KG1 (cell line): ENCODE measurements around the gene KRT12.
"Not testable (repeated sequence)": the region's sequence is repeated elsewhere in the genome, so short reads cannot be mapped to it uniquely, and the experiment has no call there.

Experiments used
- DNase-seq: peaks from one replicate; lab custom pipeline; 2025; lab: John Stamatoyannopoulos, UW

KRT12 gene

GRCh38 chr17:40814657-40815056 lies 52.4 kb downstream of the KRT12 start:
- DNase-seq, result not testable (repeated sequence)

DNA sequence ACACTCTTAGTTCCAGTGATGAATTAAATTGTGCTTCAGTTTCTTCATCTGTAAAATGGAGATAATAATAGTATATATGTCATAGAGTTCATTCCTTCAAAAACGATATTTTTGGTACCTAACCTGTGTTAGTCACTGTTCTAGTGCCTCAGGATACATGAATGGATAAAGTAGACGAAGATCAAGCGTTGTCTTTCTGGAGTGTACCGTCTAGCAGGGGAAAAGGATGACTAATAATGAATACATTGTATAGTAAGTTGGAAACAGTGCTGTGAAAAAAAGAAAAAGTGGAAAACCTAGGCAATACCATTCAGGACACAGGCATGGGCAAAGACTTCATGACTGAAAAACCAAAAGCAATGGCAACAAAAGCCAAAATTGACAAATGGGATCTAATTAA lies 53.2 kb downstream of the KRT12 start:
- no peak for DNase-seq

GRCh38 chr17:40812639-40813038 lies 54.4 kb downstream of the KRT12 start:
- no peak for DNase-seq
